Stimulated activated CD4-positive, alpha-beta T cell treated with anti-CD3 and anti-CD28 coated beads, Interleukin-4, amount 100 ng/mL, for 1 hour (primary cell): ENCODE measurements around the gene COIL.
"Not testable (repeated sequence)": the region's sequence is repeated elsewhere in the genome, so short reads cannot be mapped to it uniquely, and the experiment has no call there.

Experiments used
- DNase-seq: peaks from one replicate; pipeline ENCODE4 v3.0.0-alpha.2; 2020

Gene COIL

GRCh38 chr17:56977673-56978395, 17.0 kb upstream of the COIL start, which contains the start of gene SCPEP1:
TSS of gene SCPEP1 (plus strand) at chr17:56978131. CDS start at chr17:56978160, 29 bp downstream.
- DNase-seq: peak; percentile 72

- DNase-seq: no peak
Measured at GRCh38 chr17:56976941-56977608, 16.2 kb upstream of the COIL start.

GRCh38 chr17:56975656-56976055, 14.8 kb upstream of the COIL start:
- DNase-seq: no peak

- DNase-seq: no peak
Measured at GRCh38 chr17:56974055-56974454, 13.2 kb upstream of the COIL start.

- no peak for DNase-seq
Measured at GRCh38 chr17:56973520-56973919, 12.7 kb upstream of the COIL start.

GRCh38 chr17:56972111-56972730, 11.4 kb upstream of the COIL start:
- no peak for DNase-seq

- no peak for DNase-seq
Measured at GRCh38 chr17:56970974-56971373, 10.1 kb upstream of the COIL start.

GRCh38 chr17:56966338-56966737, 5.5 kb upstream of the COIL start:
- DNase-seq: no peak

GRCh38 chr17:56965681-56966080, 4.8 kb upstream of the COIL start:
- DNase-seq: not testable (repeated sequence)

GRCh38 chr17:56965241-56965640, 4.4 kb upstream of the COIL start:
- DNase-seq: not testable (repeated sequence)

- no peak for DNase-seq
Measured at GRCh38 chr17:56956992-56957391, 3.9 kb downstream of the COIL start.

- no peak for DNase-seq
Measured at GRCh38 chr17:56949595-56949994, 11.3 kb downstream of the COIL start.

GRCh38 chr17:56948491-56948890, 12.4 kb downstream of the COIL start:
- no peak for DNase-seq

GRCh38 chr17:56947741-56948140, 13.1 kb downstream of the COIL start:
- no peak for DNase-seq

GRCh38 chr17:56945938-56946505, 14.8 kb downstream of the COIL start:
- no peak for DNase-seq

- no peak for DNase-seq
Measured at GRCh38 chr17:56943505-56944125, 17.2 kb downstream of the COIL start.

GRCh38 chr17:56939869-56940484, 20.9 kb downstream of the COIL start:
- no peak for DNase-seq

- not testable (repeated sequence) for DNase-seq
Measured at GRCh38 chr17:56938206-56938605, 22.6 kb downstream of the COIL start.

GRCh38 chr17:56937687-56938086, 23.2 kb downstream of the COIL start:
- DNase-seq: no peak

GRCh38 chr17:56936697-56937322, 24.0 kb downstream of the COIL start:
- DNase-seq: no peak

GRCh38 chr17:56935461-56935860, 25.4 kb downstream of the COIL start:
- no peak for DNase-seq

- no peak for DNase-seq
Measured at GRCh38 chr17:56934280-56934679, 26.6 kb downstream of the COIL start.
